Esophagus (tissue), 2 donors: Measurements from ENCODE around the gene SLC6A12. TPM values are rescaled to one million over a fixed set of nuclear protein-coding genes. Genes with fewer than 3 reads are reported as not detected.
"Not testable (repeated sequence)": the region's sequence is repeated elsewhere in the genome, so short reads cannot be mapped to it uniquely, and the experiment has no call there.

Experiments used
- H3K27ac ChIP-seq, 2 donors: one replicate each; pipeline ENCODE4 v1.5.1; 2013; ENCODE audit warnings: low read depth in 2 of 2, mild to moderate bottlenecking in 2 of 2, inconsistent platforms in 1 of 2, low read length in 1 of 2, moderate library complexity in 1 of 2
- H3K27me3 ChIP-seq, 2 donors: one replicate each; pipeline ENCODE4 v1.6.1; 2013; ENCODE audit warnings: low read length in 2 of 2, control low read depth in 1 of 2, mild to moderate bottlenecking in 1 of 2; ENCODE audit not compliant: insufficient read depth in 2 of 2, control insufficient read depth in 1 of 2
- H3K36me3 ChIP-seq, 2 donors: one replicate each; pipeline ENCODE4 v1.6.1; 2013; ENCODE audit warnings: low read length in 1 of 2; ENCODE audit not compliant: control insufficient read depth in 2 of 2, insufficient read depth in 2 of 2
- H3K4me1 ChIP-seq, 2 donors: one replicate each; pipeline ENCODE4 v1.6.1; 2013; ENCODE audit warnings: low read length in 1 of 2; ENCODE audit not compliant: control insufficient read depth in 2 of 2, insufficient read depth in 2 of 2
- H3K4me3 ChIP-seq, 2 donors: one replicate each; pipeline ENCODE4 v1.5.1; 2013; ENCODE audit warnings: low read length in 2 of 2, mild to moderate bottlenecking in 2 of 2, low read depth in 1 of 2, moderate library complexity in 1 of 2
- H3K9me3 ChIP-seq, 2 donors: one replicate each; pipeline ENCODE4 v1.6.1; 2013; ENCODE audit warnings: mild to moderate bottlenecking in 2 of 2, low read depth in 1 of 2, low read length in 1 of 2, moderate library complexity in 1 of 2; ENCODE audit not compliant: control insufficient read depth in 2 of 2, insufficient read depth in 1 of 2
- WGBS, 2 donors: extraction: QIAGEN DNeasy Blood & Tissue Kit; methylation state at CpG; one replicate each; pipeline ENCODE4 v1.1.7; 2013; 5-methylcytosine and 5-hydroxymethylcytosine counted together
- polyA plus RNA-seq, 2 donors: library from polyadenylated mRNA; stranded (reverse); fragments of 200-250 nt; gene quantifications; one replicate each; pipeline ENCODE4 v1.2.3, GENCODE V29; 2013
- donor health status: healthy with polysubstance abuse.
- donor health status: Bipolar disorder and iron deficiency.

The SLC6A12 gene
- polyA plus RNA-seq, 2 donors, result 0.11 TPM; not detected in 1

DNA sequence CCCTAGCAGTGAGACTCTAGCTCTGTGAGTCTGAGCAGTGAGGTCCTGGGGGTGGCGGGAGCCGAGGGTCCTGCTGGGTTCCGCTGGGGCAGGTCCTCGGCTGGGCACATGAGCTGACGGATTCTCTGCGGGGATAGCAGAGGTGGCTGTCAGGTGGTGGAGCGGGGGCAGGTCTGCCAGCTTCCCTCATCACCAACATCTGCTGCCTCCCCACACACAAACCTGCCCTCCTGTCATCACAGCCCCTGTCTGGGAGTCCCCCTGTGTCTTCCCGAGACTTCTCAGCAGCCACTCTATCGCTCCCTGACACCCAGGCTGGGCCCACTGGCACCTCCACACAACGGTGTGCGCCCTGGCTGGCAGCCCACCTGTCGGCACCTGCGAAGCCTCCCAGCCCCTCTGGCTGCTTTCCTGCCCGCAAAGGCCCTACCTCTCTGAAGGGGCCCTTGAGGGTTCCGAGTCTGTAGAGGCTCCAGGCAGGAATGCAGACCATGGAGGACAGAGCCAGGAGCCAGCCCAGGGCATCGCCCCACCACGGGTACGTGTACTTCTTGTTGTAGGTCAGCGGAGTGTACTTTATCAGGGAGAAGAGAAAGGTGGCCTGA is 7.1 kb upstream of the SLC6A12 start:
- Histone ChIP-seq H3K27me3 (no peaks in the 10 kb centered on the region), H3K9me3 (no peaks in the 10 kb centered on the region), H3K36me3 (no peaks in the 10 kb centered on the region), H3K27ac (no peak overlapping the region), H3K4me3 (no peak overlapping the region), H3K4me1 (peaks cover 0 to 2% of the 10 kb centered on the region in 2 donors)
- 85 to 86% methylated on average over 17 to 19 of the region's 19 CpGs for WGBS, 2 donors

DNA sequence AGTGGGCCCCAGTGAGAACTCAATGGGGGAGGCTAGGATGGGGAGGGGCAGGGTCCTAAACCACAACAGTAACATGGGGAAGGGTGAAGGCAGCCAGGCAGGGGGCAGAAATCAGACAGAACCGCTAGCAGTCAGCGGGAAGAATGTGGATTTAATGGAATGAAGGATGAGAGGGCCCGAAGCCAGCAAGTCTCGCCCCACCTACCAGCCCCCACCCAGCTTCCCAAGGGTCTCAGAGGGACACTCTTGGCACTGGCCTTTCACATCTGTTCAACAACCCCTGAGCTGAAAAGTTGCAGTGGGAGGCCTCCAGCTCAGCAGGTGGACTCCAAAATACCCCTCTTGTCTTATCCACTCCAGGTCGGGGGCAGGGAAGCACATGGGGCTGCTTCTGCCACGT is 6.5 kb upstream of the SLC6A12 start:
- H3K4me1 ChIP-seq, result peaks cover 0 to 2% of the 10 kb centered on the region in 2 donors
- H3K4me3 ChIP-seq, result no peak overlapping the region
- no peak overlapping the region for H3K27ac ChIP-seq
- no peaks in the 10 kb centered on the region for H3K36me3 ChIP-seq
- 66 to 69% methylated on average over 6 of the region's 6 CpGs for WGBS, 2 donors
- H3K9me3 ChIP-seq, result no peaks in the 10 kb centered on the region
- no peaks in the 10 kb centered on the region for H3K27me3 ChIP-seq

DNA sequence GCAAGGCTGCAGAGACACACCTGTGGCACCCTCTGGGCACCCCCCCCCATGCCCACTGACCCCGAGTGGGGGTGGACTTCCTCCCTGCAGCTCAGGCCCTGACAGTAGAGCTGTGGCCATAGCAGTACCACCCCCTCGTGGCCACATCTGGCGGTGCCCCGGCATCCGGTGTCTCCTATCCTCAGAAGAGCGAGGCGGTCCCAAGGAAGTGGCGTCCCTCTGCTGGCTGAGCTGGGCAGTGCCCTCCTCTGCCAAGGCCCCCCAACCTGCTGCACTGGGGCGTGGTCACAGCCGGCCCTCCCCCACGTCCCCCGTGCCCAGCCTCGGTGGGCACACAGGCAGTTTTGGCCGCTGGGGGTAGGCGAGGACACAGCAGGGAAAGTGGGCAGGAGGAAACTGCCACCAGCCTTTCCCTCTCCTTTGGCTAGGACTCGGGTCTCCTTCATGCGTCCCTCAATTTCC is 6.0 kb upstream of the SLC6A12 start:
- H3K36me3 ChIP-seq, result no peaks in the 10 kb centered on the region
- no peaks in the 10 kb centered on the region for H3K27me3 ChIP-seq
- WGBS, 2 donors, result 38 to 39% methylated on average over 17 of the region's 17 CpGs
- H3K27ac ChIP-seq, result no peak overlapping the region
- peaks cover 0 to 2% of the 10 kb centered on the region in 2 donors for H3K4me1 ChIP-seq
- no peak overlapping the region for H3K4me3 ChIP-seq
- no peaks in the 10 kb centered on the region for H3K9me3 ChIP-seq

DNA sequence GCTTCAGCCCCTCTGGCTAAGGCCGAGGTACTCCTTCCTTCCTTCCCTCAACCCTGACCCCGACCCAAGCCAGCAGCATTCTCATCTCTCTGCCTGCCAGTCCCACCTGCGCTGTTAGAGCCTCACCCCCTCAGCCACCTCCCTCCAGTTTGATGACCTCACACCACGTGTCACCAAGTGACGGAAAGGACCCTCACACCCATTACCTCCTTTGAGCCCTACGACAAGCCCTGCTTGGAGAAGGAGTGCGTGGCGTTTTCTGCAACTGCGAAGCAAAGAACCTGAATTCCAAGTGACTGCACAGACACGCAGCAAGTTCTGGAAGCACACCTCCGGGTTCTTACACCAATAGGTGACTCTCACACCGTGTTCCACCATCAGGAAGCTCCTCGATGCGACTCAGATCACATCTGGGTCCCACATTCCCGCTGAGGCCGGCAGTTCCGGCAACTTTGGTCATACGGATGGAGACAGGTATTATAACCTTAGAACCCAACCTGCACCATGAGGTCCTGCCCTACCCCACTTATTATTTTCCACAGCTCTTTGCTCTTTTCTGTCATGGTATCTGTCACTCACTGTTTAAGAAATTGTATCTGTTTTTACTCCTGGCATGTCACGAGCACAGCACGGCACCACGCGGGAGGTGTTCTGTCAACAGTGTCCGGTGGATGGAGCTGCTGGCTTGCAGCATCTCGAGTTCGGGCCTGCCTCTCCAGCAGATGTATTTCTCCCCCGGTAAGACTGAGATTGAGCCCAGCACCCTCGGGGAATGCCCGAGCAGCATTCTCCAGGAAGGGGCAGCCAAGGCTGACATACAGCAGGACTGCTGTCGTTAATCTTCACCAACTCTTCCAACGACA is 5.0 kb upstream of the SLC6A12 start:
- no peak overlapping the region for H3K4me3 ChIP-seq
- no peaks in the 10 kb centered on the region for H3K36me3 ChIP-seq
- peaks cover 0 to 2% of the 10 kb centered on the region in 2 donors for H3K4me1 ChIP-seq
- H3K27me3 ChIP-seq, result no peaks in the 10 kb centered on the region
- WGBS, 2 donors, result 74 to 78% methylated on average over 30 of the region's 30 CpGs
- H3K27ac ChIP-seq, result no peak overlapping the region
- H3K9me3 ChIP-seq, result no peaks in the 10 kb centered on the region

DNA sequence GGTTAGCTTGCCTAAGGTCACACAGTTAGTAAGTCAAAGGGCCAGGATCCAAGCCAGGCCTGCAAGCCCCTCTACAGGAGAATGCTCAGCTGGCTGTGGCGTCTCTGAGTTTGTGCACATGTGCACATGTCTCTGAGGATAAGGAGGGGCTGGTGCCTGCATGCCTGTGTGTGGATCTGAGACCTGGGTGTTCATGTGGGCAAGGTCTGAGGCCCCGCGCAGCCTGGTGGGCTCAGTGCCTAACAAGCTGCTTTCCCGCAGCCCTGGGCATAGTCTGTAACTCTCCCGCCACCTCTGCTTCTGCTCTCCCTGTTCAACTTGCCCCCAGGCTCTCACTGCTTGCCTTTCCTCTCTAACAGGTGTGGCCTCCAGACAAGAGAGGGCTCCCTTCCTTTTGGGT is 4.3 kb upstream of the SLC6A12 start:
- no peak overlapping the region for H3K27ac ChIP-seq
- peaks cover 0 to 5% of the 10 kb centered on the region in 2 donors for H3K27me3 ChIP-seq
- H3K9me3 ChIP-seq, result no peaks in the 10 kb centered on the region
- WGBS, 2 donors, result 71 to 84% methylated on average over 5 of the region's 5 CpGs
- H3K36me3 ChIP-seq, result no peaks in the 10 kb centered on the region
- H3K4me3 ChIP-seq, result no peak overlapping the region
- H3K4me1 ChIP-seq, result peaks cover 0 to 3% of the 10 kb centered on the region in 2 donors

DNA sequence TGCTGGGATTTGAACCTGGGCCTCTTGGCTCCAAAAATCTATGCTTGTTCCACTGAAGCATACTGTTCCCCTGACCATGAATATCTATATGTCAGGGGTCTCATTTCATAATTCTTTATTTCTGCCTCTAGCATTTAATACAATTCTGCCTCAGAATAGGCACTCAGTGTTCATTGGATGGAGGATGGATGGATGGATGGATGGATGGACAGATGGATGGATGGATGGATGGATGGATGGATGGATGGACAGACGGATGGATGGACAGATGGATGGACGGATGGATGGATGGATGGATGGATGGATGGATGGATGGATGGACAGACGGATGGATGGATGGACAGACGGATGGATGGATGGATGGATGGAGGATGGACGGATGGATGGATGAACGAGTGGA is 3.1 kb upstream of the SLC6A12 start:
- 70 to 71% methylated on average over 6 of the region's 6 CpGs for WGBS, 2 donors
- not testable (repeated sequence) for H3K36me3 ChIP-seq, H3K4me3 ChIP-seq, H3K27ac ChIP-seq, H3K27me3 ChIP-seq, H3K4me1 ChIP-seq, H3K9me3 ChIP-seq

DNA sequence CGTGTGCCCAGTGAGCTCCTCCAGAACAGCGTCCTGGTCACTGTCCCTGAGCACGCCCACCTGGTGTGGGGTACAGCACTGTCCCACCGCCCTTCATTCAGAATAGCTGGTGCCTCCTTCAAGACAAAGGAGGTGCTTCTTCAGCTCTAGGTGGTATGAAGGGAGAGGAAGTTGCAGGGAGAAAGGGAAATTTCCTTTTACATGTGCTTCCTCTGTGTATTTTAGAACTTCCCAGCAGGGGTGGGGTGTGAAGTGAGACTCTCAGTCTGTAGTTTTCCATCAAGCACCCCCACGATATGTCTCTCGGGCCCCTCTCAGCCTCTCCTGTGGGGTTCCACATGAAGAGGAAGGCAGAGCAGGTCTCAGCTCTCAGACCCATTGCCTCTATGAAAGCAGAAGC is 1.2 kb upstream of the SLC6A12 start:
- peaks cover 0 to 10% of the 10 kb centered on the region in 2 donors for H3K4me1 ChIP-seq
- no peak overlapping the region for H3K4me3 ChIP-seq
- H3K36me3 ChIP-seq, result no peaks in the 10 kb centered on the region
- no peaks in the 10 kb centered on the region for H3K9me3 ChIP-seq
- H3K27me3 ChIP-seq, result peaks cover 0 to 6% of the 10 kb centered on the region in 2 donors
- H3K27ac ChIP-seq, result no peak overlapping the region
- WGBS, 2 donors, result 86% methylated on average over 6 of the region's 6 CpGs

DNA sequence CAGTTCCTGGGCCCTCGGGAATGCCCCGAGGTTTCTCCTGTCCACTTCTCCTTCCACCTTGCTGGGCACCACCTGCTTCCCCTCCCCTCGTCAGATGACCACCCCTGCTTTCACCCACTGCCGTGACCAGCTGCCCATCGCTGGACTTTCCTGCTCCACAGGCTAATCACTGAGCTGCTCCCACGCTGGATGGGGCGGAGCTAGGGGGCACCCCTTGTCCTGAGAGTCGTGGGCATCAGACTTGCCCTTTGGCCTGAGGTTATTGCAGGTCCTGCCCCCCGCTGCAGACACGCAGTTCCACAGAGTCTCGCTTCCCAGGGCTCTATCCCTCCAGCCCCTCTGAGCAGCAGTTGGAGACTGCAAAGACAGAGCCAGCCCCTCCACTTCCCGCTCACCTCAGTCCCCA is 427 bp downstream of the SLC6A12 start:
- Histone ChIP-seq H3K27ac (no peak overlapping the region), H3K27me3 (peaks cover 0 to 6% of the 10 kb centered on the region in 2 donors), H3K4me1 (peaks cover 0 to 8% of the 10 kb centered on the region in 2 donors), H3K9me3 (no peaks in the 10 kb centered on the region), H3K36me3 (no peaks in the 10 kb centered on the region), H3K4me3 (no peak overlapping the region)
- 30 to 33% methylated on average over 12 of the region's 12 CpGs for WGBS, 2 donors

DNA sequence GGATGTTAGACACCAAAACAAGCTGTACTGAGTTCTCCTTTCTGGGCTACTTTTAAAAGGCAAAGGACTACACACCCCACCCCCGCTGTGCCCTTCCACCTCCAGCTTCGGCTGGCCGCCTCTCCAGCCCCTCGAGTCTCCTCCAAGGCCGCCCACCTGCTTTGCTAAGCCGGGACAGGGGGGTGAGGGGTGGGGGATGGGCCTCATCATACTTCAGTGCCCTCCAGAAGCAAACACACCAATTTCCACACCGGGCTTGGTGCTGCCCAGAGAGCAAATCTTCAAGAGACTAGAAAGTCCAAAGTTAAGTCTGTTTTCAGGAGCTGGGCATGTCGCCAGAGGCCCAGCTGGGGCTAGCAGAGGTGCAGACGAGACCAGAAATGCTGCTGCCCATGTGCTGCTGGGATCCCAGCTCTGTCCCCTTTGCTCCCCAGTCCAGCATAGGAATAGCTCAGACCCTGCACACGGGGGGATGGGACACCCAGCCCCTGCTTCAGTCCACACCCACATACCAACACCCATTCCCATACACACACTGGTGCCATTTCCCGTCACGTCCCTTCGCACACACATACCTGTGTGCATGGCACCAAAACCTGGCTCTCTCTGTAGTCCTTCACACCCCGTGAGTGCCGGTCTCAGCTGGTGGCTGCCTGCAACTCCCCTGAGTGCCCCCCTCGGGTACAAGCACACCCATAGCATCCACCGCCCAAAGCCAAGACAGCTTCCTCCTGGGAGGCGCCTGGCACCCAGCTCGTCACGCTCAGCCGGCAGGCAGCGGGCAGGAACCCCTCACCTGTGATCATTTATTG is 1.0 kb downstream of the SLC6A12 start:
- H3K27ac ChIP-seq, result no peak overlapping the region

More for the DNA sequence above, 1.0 kb downstream of the SLC6A12 start:
- WGBS, 2 donors, result 29 to 36% methylated on average over 22 of the region's 22 CpGs
- Histone ChIP-seq H3K4me3 (no peak overlapping the region), H3K36me3 (no peaks in the 10 kb centered on the region), H3K9me3 (no peaks in the 10 kb centered on the region), H3K27me3 (peaks cover 0 to 6% of the 10 kb centered on the region in 2 donors), H3K4me1 (peaks cover 0 to 8% of the 10 kb centered on the region in 2 donors)
